NCI-H345 (cell line): Measurements from ENCODE around the gene AGPS.

ENCODE experiments used
- DNase-seq: peaks from one replicate; lab custom pipeline; 2025; lab: John Stamatoyannopoulos, UW

AGPS gene

GRCh38 chr2:177552422-177553175 lies 160.0 kb downstream of the AGPS start:
- DNase-seq = peak; percentile 92

GRCh38 chr2:177553176-177553884 lies 160.8 kb downstream of the AGPS start:
- DNase-seq = peak; percentile 46

GRCh38 chr2:177554365-177554764 lies 161.8 kb downstream of the AGPS start:
- no peak for DNase-seq

GRCh38 chr2:177556153-177556552 lies 163.6 kb downstream of the AGPS start:
- DNase-seq = no peak

DNA sequence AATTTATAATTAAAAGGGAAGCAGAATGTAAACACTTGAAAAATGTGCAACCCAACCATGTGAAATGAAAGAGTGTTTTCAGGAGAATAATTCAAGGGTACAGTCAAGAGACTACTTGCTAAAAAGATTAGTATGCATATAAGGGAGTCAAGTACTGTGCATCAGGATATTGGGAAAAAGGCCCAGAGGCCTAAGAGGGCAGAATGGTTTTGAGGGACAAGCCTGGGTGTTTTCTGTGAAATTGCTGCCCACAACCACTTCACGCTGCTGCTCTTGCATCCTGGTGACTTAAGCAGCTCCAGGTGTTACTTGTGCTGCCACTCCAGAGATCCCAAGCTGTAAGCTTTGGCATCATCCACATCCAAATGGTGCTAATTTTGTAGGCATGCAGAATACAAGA lies 165.2 kb downstream of the AGPS start:
- no peak for DNase-seq

- DNase-seq = no peak
Measured at GRCh38 chr2:177559638-177560037, 167.1 kb downstream of the AGPS start.

- DNase-seq = no peak
Measured at GRCh38 chr2:177568390-177568789, 175.8 kb downstream of the AGPS start.

- no peak for DNase-seq
Measured at GRCh38 chr2:177568893-177569292, 176.3 kb downstream of the AGPS start.

DNA sequence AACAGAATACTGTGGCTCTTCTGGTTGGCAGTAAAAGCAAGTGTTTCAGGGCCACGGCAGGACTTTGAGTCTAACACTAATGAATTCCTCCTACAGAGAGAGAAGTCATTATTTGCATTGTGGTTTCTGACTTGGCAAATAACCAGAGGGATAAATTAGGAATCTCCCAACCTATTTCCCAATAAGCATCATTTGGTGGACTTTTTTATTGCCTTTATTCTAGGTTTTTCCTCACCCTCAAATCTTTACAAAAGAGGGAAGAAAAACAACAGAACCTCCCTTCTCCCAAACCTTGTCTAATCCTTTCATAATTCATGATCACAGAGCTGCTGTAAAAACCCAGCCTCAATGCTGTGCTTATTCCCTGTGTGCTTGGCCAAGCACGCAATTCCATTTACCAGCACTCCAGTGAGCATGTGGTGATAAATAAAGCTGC lies 179.7 kb downstream of the AGPS start:
- DNase-seq = peak; percentile 27

- DNase-seq = no peak
Measured at GRCh38 chr2:177573120-177573519, 180.5 kb downstream of the AGPS start.

DNA sequence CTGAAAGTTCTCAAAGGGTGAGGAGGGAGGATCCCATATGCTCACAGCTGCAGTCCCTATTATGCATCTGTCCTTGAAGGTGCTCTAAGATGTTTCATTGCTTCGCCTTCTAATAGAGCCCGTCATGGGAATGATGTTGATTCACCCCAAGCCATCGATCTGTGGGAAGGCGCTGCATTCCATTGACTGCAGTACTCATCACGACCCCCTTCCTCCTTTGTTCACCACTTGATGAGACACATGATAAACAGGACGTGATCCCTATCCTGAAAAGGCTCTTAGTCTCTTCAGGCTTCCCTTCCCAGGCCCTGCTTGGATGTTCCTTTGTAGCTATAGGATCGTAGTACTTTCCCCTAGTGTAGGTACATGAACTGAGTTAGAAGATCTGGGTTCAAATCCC lies 181.8 kb downstream of the AGPS start:
- no peak for DNase-seq

DNA sequence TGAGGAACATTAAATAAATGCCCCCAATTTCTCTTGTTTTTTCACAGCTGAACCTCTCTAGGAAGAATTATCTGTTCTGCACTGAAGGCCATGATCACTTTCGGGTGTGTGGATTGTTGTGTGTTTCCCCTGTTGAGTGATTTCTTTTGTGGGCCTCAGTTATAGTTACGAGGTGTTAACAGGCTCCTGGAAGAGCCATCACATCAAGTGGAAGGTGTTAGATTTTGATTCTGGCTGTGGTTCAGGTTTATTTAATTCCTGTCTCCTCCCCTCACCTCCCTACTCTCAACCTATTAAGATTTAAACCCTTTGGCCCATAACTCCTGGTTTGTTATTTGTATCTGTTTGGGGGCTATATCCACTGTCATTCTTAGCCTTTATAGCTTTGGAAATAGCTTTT lies 182.8 kb downstream of the AGPS start:
- no peak for DNase-seq

GRCh38 chr2:177577075-177577474 lies 184.5 kb downstream of the AGPS start:
- no peak for DNase-seq

- no peak for DNase-seq
Measured at GRCh38 chr2:177578454-177578853, 185.9 kb downstream of the AGPS start.

DNA sequence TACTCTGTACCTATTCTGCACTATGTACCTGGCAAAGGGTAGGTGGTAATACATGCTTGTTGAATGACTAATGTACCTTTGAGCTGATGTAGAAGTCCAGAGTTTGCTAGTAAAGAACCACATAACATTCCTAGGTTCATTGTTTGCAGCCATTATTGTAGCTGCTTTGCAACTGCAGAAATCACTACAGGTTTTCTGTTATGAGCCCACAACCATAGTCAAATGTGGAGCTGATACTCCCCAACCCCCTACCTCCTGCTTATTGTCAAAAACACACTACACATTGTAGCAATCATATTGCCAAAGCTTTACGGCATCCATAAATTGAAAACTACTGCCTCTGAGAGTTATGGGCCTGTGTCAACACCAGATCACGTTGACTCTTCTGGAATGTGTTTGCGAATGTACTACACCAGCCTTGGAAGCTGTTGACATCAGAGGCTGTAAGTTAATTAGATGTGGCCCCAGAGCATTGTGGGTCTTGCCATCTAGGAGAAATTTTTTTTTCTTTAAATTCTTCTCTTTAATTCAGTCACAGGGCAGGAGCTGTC lies 187.0 kb downstream of the AGPS start:
- no peak for DNase-seq

GRCh38 chr2:177582000-177582399 lies 189.4 kb downstream of the AGPS start:
- no peak for DNase-seq

DNA sequence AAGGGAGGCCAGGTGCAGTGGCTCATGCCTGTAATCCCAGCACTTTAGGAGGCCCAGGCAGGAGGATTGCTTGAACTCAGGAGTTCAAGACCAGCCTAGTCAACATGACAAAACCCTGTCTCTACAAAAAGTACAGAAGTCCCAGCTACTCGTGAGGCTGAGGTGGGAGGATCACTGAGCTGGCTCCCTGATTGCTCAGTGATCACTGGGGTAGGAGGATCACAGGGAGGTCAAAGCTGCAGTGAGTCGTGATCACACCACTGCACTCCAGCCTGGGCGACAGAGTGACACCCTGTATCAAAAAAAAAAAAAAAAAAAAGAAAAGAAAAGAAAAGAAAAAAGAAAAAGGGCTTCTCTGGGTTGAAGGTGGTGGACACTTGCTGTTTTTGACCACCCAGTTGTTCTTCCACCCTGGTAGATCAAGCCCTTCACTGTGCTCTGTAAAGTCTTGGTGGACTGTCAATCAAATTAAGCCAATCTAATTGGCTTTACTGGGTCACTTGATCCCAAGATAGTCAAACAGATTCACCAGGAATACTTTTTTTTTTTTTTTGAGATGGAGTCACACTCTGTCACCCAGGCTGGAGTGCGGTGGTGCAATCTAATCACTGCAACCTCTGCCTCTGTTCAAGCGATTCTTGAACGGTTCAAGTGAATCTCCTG lies 191.6 kb downstream of the AGPS start:
- DNase-seq = no peak

- no peak for DNase-seq
Measured at GRCh38 chr2:177585234-177585863, 192.8 kb downstream of the AGPS start.

- DNase-seq = no peak
Measured at GRCh38 chr2:177586154-177586553, 193.6 kb downstream of the AGPS start.

GRCh38 chr2:177587371-177587770 lies 194.8 kb downstream of the AGPS start:
- no peak for DNase-seq

GRCh38 chr2:177588671-177589070 lies 196.1 kb downstream of the AGPS start:
- no peak for DNase-seq

GRCh38 chr2:177589186-177589585 lies 196.6 kb downstream of the AGPS start:
- no peak for DNase-seq
